ENCODE results near the gene INPP5D.
"Not testable (repeated sequence)": the region's sequence is repeated elsewhere in the genome, so short reads cannot be mapped to it uniquely, and the experiment has no call there.

INPP5D gene

GRCh38 chr2:233119123-233119522 lies 59.0 kb downstream of the INPP5D start:
- DNase-seq = no peak

GRCh38 chr2:233119806-233120205 lies 59.7 kb downstream of the INPP5D start:
- no peak for DNase-seq

- no peak for DNase-seq
Observed at GRCh38 chr2:233120459-233120858, 60.3 kb downstream of the INPP5D start.

GRCh38 chr2:233121856-233122255 lies 61.7 kb downstream of the INPP5D start:
- DNase-seq = no peak

- no peak for DNase-seq
Observed at GRCh38 chr2:233122541-233122940, 62.4 kb downstream of the INPP5D start.

GRCh38 chr2:233123576-233123975 lies 63.4 kb downstream of the INPP5D start:
- not testable (repeated sequence) for DNase-seq

- no peak for DNase-seq
Observed at GRCh38 chr2:233124421-233125080, 64.4 kb downstream of the INPP5D start.

- no peak for DNase-seq
Observed at GRCh38 chr2:233125455-233126065, 65.4 kb downstream of the INPP5D start.

- DNase-seq = no peak
Observed at GRCh38 chr2:233129351-233129978, 69.3 kb downstream of the INPP5D start.

- no peak for DNase-seq
Observed at GRCh38 chr2:233130024-233130423, 69.9 kb downstream of the INPP5D start.

GRCh38 chr2:233130481-233131020 lies 70.4 kb downstream of the INPP5D start:
- no peak for DNase-seq

- DNase-seq = no peak
Observed at GRCh38 chr2:233131936-233132720, 72.0 kb downstream of the INPP5D start.

- DNase-seq = no peak
Observed at GRCh38 chr2:233133239-233133638, 73.1 kb downstream of the INPP5D start.

GRCh38 chr2:233135421-233135820 lies 75.3 kb downstream of the INPP5D start:
- DNase-seq = no peak

GRCh38 chr2:233137040-233137439 lies 76.9 kb downstream of the INPP5D start:
- DNase-seq = no peak

GRCh38 chr2:233140077-233140585 lies 80.0 kb downstream of the INPP5D start:
- no peak for DNase-seq

- DNase-seq = no peak
Observed at GRCh38 chr2:233140978-233141377, 80.8 kb downstream of the INPP5D start.

- DNase-seq = no peak
Observed at GRCh38 chr2:233141901-233142300, 81.8 kb downstream of the INPP5D start.

- no peak for DNase-seq
Observed at GRCh38 chr2:233142355-233142897, 82.3 kb downstream of the INPP5D start.

GRCh38 chr2:233143700-233144331 lies 83.7 kb downstream of the INPP5D start:
- DNase-seq = no peak

- no peak for DNase-seq
Observed at GRCh38 chr2:233145726-233146125, 85.6 kb downstream of the INPP5D start.

- no peak for DNase-seq
Observed at GRCh38 chr2:233146194-233146593, 86.1 kb downstream of the INPP5D start.
